Karpas-422 (cell line): ENCODE results near the gene LRP1B. TPM values are rescaled to one million over a fixed set of nuclear protein-coding genes. Genes with fewer than 3 reads are reported as not detected.

Experiments
- DNase-seq: peaks from one replicate; pipeline ENCODE4 v3.0.0-alpha.2; 2015
- H2AFZ ChIP-seq: fragments of 200-600 bp; sonication (generic); 2 replicates; pipeline ENCODE4 v1.6.1; 2014; ENCODE audit warnings: antibody characterized with exemption, low read length, mixed read lengths
- H3K27ac ChIP-seq: fragments of 200-600 bp; sonication (generic); 2 replicates; pipeline ENCODE4 v1.5.1; 2014; ENCODE audit warnings: mild to moderate bottlenecking, low read length, moderate library complexity
- H3K27me3 ChIP-seq: fragments of 200-600 bp; sonication (generic); 2 replicates; pipeline ENCODE4 v1.6.1; 2014; ENCODE audit warnings: low read length, mixed read lengths
- H3K36me3 ChIP-seq: fragments of 200-600 bp; sonication (generic); 2 replicates; pipeline ENCODE4 v1.6.1; 2014; ENCODE audit warnings: low read length, mixed read lengths; ENCODE audit not compliant: insufficient read depth
- H3K4me1 ChIP-seq: fragments of 200-600 bp; sonication (generic); 2 replicates; pipeline ENCODE4 v1.6.1; 2014; ENCODE audit warnings: mild to moderate bottlenecking, low read length, mixed read lengths
- H3K4me2 ChIP-seq: fragments of 200-600 bp; sonication (generic); 2 replicates; pipeline ENCODE4 v1.6.1; 2014; ENCODE audit warnings: low read length, low read depth, mild to moderate bottlenecking; ENCODE audit not compliant: poor library complexity, severe bottlenecking
- H3K4me3 ChIP-seq: fragments of 200-600 bp; sonication (generic); 2 replicates; pipeline ENCODE4 v1.5.1; 2014; ENCODE audit warnings: mild to moderate bottlenecking, antibody characterized with exemption, low read length, mixed read lengths
- H3K79me2 ChIP-seq: fragments of 200-600 bp; sonication (generic); 2 replicates; pipeline ENCODE4 v1.6.1; 2014; ENCODE audit warnings: mild to moderate bottlenecking, low read length, mixed read lengths
- H3K9ac ChIP-seq: fragments of 200-600 bp; sonication (generic); 2 replicates; pipeline ENCODE4 v1.6.0; 2014; ENCODE audit warnings: low read length
- H3K9me2 ChIP-seq: fragments of 200-600 bp; sonication (generic), shearing (Covaris generic); replicated peaks from 2 replicates; pipeline ENCODE4 v1.6.0; 2014; ENCODE audit warnings: mild to moderate bottlenecking, low read length, moderate library complexity; ENCODE audit not compliant: insufficient read depth
- H3K9me3 ChIP-seq: fragments of 300-700, 200-600 bp; sonication (generic); 2 replicates; pipeline ENCODE4 v1.6.1; 2014; ENCODE audit warnings: low read length, mixed read lengths
- H4K20me1 ChIP-seq: fragments of 200-600 bp; sonication (generic); 2 replicates; pipeline ENCODE4 v1.6.1; 2014; ENCODE audit warnings: mild to moderate bottlenecking, antibody characterized with exemption, low read length, low read depth; ENCODE audit not compliant: insufficient read depth
- total RNA-seq: library from RNA; depleted of rRNA; stranded (reverse); fragments of >200 nt; shearing (Covaris generic); gene quantifications from 2 replicates; pipeline ENCODE4 v1.2.3, GENCODE V29; 2014; ENCODE audit warnings: low replicate concordance

Gene LRP1B
- total RNA-seq, 1 experiment from 2014 or later: not detected

DNA sequence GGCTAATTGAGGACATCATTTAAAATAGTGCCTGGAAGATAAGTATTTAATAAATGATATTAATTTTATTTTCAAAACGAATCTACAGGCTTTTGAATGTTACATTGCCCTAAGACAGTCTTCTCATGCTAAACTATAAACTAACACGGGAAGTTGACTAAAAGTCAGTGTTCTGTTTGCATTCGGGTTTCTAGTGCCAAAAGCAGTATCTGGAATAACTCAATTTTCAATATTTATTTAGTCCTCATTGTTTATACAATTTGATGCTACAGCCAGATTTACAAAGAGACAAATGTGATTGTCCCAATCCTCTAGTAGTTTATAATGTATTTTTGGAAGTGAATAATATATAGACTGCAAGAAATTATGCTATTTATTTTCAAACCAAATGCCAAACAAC, 429.2 kb downstream of the LRP1B start:
- H3K9ac ChIP-seq: no peak overlapping the region
- no peak overlapping the region for H2AFZ ChIP-seq
- no peaks in the 10 kb centered on the region for H3K4me1 ChIP-seq
- H4K20me1 ChIP-seq: no peaks in the 10 kb centered on the region
- H3K9me3 ChIP-seq: no peaks in the 10 kb centered on the region; the same call in 1 of the 2 replicates
- no peaks in the 10 kb centered on the region; the same call in 1 of the 2 replicates for H3K9me2 ChIP-seq
- DNase-seq: no peak
- no peak overlapping the region for H3K27ac ChIP-seq
- H3K79me2 ChIP-seq: no peaks in the 10 kb centered on the region
- H3K4me3 ChIP-seq: no peak overlapping the region
- no peak overlapping the region for H3K4me2 ChIP-seq
- H3K27me3 ChIP-seq: no peaks in the 10 kb centered on the region
- no peaks in the 10 kb centered on the region for H3K36me3 ChIP-seq

DNA sequence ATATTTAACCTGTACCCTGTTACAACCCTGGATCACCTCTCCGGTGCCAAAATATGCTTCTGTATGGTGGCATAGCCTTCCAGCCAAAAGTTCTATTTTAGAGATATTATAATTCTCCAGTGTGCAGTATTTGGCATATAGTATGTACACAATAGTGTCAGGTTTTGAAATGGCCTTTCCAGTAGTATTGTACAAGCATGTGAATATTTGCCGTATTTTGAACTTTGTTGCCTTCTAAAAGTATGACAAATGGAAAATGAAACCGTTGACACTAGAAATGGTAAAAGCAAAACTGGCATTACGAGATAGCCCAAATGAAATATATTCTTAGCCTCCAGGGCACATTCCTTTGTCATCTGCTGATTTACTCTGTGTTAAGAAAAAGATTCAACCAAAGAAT, 431.2 kb downstream of the LRP1B start:
- no peak overlapping the region for H3K27ac ChIP-seq
- H3K9me3 ChIP-seq: peaks cover 5% of the 10 kb centered on the region; the same call in 1 of the 2 replicates
- no peak overlapping the region for H3K4me3 ChIP-seq
- no peaks in the 10 kb centered on the region for H3K79me2 ChIP-seq
- no peaks in the 10 kb centered on the region for H3K27me3 ChIP-seq
- H3K4me1 ChIP-seq: no peaks in the 10 kb centered on the region
- H3K4me2 ChIP-seq: no peak overlapping the region
- no peaks in the 10 kb centered on the region for H3K36me3 ChIP-seq
- DNase-seq: no peak
- no peaks in the 10 kb centered on the region; the same call in 1 of the 2 replicates for H3K9me2 ChIP-seq
- no peak overlapping the region for H3K9ac ChIP-seq
- no peak overlapping the region for H2AFZ ChIP-seq
- H4K20me1 ChIP-seq: no peaks in the 10 kb centered on the region

DNA sequence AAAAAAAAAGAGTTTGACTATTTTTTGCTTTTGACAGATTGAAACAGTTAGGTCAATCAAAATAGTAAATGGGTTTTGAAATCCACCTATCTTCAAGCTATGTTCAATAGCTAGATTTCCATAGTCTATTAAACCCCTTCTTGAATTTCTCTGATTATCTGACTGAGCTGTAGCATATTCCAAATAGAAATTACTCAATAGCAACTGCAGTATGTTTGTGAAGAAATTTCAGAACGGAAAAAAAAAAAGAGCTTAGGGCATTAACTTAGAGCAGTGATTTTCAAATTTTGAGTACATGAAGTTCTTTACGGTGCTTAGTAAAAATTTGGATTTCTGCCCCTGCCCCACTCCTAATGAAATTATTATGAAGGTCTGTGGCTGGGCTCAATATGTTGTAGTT, 432.3 kb downstream of the LRP1B start:
- no peaks in the 10 kb centered on the region for H3K79me2 ChIP-seq
- H3K4me3 ChIP-seq: no peak overlapping the region
- H3K27me3 ChIP-seq: no peaks in the 10 kb centered on the region
- H2AFZ ChIP-seq: no peak overlapping the region
- no peak for DNase-seq
- H4K20me1 ChIP-seq: no peaks in the 10 kb centered on the region
- H3K27ac ChIP-seq: no peak overlapping the region
- H3K9me3 ChIP-seq: peaks cover 10% of the 10 kb centered on the region; the same call in 1 of the 2 replicates
- no peaks in the 10 kb centered on the region; the same call in 1 of the 2 replicates for H3K9me2 ChIP-seq
- no peaks in the 10 kb centered on the region for H3K36me3 ChIP-seq
- H3K9ac ChIP-seq: no peak overlapping the region
- no peak overlapping the region for H3K4me2 ChIP-seq
- H3K4me1 ChIP-seq: no peaks in the 10 kb centered on the region

DNA sequence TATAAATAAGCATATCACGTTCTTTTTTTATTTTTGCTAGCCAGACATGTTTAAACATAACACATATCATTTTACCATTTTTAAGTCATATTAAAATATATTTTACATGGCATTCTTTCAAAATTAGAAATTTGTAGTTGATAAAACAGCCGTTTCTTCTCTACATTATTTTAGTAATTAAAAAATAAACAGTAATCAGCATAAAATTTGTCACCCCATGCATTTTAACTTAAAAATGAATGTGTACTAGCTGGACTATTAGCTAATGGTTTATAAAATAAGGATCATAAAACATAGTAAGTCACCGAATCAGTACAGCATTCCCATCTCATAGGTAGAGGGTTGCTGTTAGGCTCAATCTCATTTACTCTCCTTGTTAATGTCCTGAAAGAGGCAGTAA, 433.8 kb downstream of the LRP1B start:
- peaks cover 10% of the 10 kb centered on the region; the same call in 1 of the 2 replicates for H3K9me3 ChIP-seq
- H3K27ac ChIP-seq: no peak overlapping the region
- H3K4me2 ChIP-seq: no peak overlapping the region
- no peak for DNase-seq
- no peaks in the 10 kb centered on the region for H3K27me3 ChIP-seq
- H3K36me3 ChIP-seq: no peaks in the 10 kb centered on the region
- no peaks in the 10 kb centered on the region; the same call in 1 of the 2 replicates for H3K9me2 ChIP-seq
- no peak overlapping the region for H3K4me3 ChIP-seq
- no peak overlapping the region for H3K9ac ChIP-seq
- H4K20me1 ChIP-seq: no peaks in the 10 kb centered on the region
- H3K79me2 ChIP-seq: no peaks in the 10 kb centered on the region
- H3K4me1 ChIP-seq: no peaks in the 10 kb centered on the region
- no peak overlapping the region for H2AFZ ChIP-seq

DNA sequence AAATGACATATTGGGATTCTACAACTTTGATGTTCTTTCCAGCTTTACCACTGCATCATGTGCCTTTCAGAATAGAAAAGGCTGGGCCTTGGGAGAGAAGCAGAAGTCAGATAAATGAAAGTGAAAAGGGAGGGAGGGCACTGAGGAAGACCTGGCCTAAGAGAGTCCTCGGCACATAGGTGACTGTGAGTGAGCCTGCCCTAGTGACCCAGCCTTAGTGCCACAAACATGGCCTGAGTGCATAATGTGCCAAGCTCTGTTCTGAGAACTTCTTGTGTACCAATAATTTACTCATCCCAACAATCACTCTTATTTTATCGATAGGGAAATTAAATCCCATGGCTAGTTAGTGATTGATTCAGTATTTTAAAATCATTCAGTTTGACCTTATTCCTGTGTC, 436.6 kb downstream of the LRP1B start:
- H3K9ac ChIP-seq: no peak overlapping the region
- DNase-seq: no peak
- no peaks in the 10 kb centered on the region for H3K79me2 ChIP-seq
- no peaks in the 10 kb centered on the region for H4K20me1 ChIP-seq
- no peaks in the 10 kb centered on the region for H3K9me2 ChIP-seq
- H3K4me3 ChIP-seq: no peak overlapping the region
- no peak overlapping the region for H2AFZ ChIP-seq
- H3K9me3 ChIP-seq: peaks cover 22% of the 10 kb centered on the region; the same call in 1 of the 2 replicates
- H3K27ac ChIP-seq: no peak overlapping the region
- no peaks in the 10 kb centered on the region for H3K36me3 ChIP-seq
- no peak overlapping the region for H3K4me2 ChIP-seq
- no peaks in the 10 kb centered on the region for H3K27me3 ChIP-seq
- no peaks in the 10 kb centered on the region for H3K4me1 ChIP-seq

DNA sequence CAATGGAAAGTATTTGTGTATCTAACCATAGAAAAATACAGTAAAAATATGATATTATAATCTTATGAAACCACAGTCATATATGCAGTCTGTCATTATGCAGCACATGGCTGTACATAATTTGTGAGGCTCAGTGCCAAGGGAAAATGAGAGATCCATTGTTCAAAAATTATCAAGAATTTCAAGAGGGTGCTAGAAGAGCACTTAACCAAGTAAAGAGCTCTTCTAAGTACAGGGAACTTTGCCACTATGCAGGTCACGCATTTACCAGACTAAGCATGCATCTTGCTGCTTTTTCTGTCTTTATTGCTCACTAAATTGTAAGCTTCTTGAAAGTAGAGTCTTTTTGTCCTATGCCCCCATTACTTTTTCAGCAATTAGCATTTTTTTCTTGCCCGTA, 438.0 kb downstream of the LRP1B start:
- Histone ChIP-seq H2AFZ (no peak overlapping the region), H3K79me2 (no peaks in the 10 kb centered on the region), H3K9ac (no peak overlapping the region), H4K20me1 (no peaks in the 10 kb centered on the region), H3K36me3 (no peaks in the 10 kb centered on the region), H3K9me3 (peaks cover 27% of the 10 kb centered on the region; the same call in 1 of the 2 replicates), H3K4me3 (no peak overlapping the region), H3K27ac (no peak overlapping the region), H3K4me2 (no peak overlapping the region), H3K9me2 (no peaks in the 10 kb centered on the region), H3K4me1 (no peaks in the 10 kb centered on the region), H3K27me3 (no peaks in the 10 kb centered on the region)
- no peak for DNase-seq

DNA sequence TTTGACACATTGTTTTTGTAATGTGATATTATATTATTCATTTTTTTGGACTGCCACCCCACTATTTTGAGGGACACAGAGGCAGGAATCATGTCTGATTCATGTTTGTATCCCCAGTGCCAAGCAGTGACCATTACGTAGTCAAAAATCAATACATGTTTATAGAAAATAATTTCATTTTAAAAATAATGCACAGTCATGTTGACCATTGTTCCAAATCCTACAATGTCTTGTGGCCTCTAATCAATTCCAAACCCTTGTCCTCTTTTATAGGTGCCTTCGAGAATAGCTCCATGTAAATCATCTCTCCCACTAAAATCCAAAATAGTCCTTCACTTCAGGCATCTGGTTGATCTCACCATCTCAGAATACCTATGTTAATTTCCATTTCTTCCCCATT, 454.7 kb downstream of the LRP1B start:
- H3K27me3 ChIP-seq: no peaks in the 10 kb centered on the region
- H3K4me3 ChIP-seq: no peak overlapping the region

DNA sequence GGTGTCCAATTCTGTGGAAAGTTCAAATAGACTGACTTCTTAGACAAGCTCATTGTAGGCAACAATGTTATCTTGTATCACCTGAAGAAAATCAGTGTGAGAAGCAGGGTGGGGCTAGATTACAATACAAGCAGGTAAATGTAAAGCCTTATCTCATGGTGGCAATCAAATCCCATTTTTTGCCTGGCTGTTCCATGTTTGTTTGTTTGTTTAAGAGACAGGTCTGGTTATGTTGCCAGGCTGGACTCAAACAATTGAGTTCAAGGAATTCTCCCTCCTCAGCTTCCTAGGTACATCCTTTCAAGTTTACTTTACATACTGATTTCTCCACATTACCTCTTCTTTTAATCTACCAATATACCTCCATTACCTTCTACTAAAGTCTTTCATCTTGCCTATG, 464.6 kb downstream of the LRP1B start:
- Histone ChIP-seq H3K27me3 (no peaks in the 10 kb centered on the region), H4K20me1 (no peaks in the 10 kb centered on the region), H3K9me3 (peaks cover 9% of the 10 kb centered on the region), H3K9ac (no peak overlapping the region), H3K79me2 (no peaks in the 10 kb centered on the region), H3K27ac (no peak overlapping the region), H3K9me2 (no peaks in the 10 kb centered on the region), H3K4me3 (no peak overlapping the region), H3K36me3 (no peaks in the 10 kb centered on the region), H3K4me1 (no peaks in the 10 kb centered on the region), H3K4me2 (no peak overlapping the region), H2AFZ (no peak overlapping the region)
- DNase-seq: no peak

More for the DNA sequence above, 454.7 kb downstream of the LRP1B start:
- no peak overlapping the region for H3K4me2 ChIP-seq
- no peak overlapping the region for H3K27ac ChIP-seq
- H3K79me2 ChIP-seq: no peaks in the 10 kb centered on the region
- no peaks in the 10 kb centered on the region for H3K4me1 ChIP-seq
- H3K9me2 ChIP-seq: no peaks in the 10 kb centered on the region
- no peaks in the 10 kb centered on the region for H3K36me3 ChIP-seq
- H2AFZ ChIP-seq: no peak overlapping the region
- no peak overlapping the region for H3K9ac ChIP-seq
- peaks cover 10% of the 10 kb centered on the region; the same call in 1 of the 2 replicates for H3K9me3 ChIP-seq
- no peak for DNase-seq
- no peaks in the 10 kb centered on the region for H4K20me1 ChIP-seq

DNA sequence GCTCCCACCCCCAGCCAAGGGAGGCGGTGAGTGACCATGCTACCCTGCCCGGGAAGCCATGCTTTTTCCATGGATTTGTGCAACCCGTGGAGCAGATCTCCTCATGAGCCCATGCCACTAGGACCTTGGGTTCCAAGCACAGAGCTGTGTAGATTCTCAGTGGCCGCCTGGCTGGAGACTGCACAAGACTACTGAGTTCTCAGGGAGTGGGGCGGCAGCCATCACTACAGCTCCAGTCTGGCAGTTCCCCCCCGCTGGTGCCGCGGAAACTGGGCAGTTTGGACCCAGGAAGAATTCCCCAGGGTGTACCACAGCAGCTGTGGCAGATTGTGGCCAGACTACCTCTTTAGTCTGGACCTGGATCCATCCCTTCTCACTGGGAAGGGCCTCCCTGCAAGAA, 470.6 kb downstream of the LRP1B start:
- H4K20me1 ChIP-seq: no peaks in the 10 kb centered on the region
- no peaks in the 10 kb centered on the region for H3K36me3 ChIP-seq
- no peak overlapping the region for H3K4me3 ChIP-seq
- H3K4me1 ChIP-seq: no peaks in the 10 kb centered on the region
- H3K9ac ChIP-seq: no peak overlapping the region
- H3K79me2 ChIP-seq: no peaks in the 10 kb centered on the region
- DNase-seq: no peak
- no peak overlapping the region for H3K4me2 ChIP-seq
- peaks cover 15% of the 10 kb centered on the region for H3K9me3 ChIP-seq
- H2AFZ ChIP-seq: no peak overlapping the region
- no peak overlapping the region for H3K27ac ChIP-seq
- H3K9me2 ChIP-seq: no peaks in the 10 kb centered on the region
- H3K27me3 ChIP-seq: no peaks in the 10 kb centered on the region
